Right lobe of liver (tissue), 6 donors: ENCODE data around the gene IQCN. TPM values are rescaled to one million over a fixed set of nuclear protein-coding genes. Genes with fewer than 3 reads are reported as not detected.

Source experiments
- ATAC-seq, 4 donors: fragments of 200-7000 bp; cut with Tn5 transposase; one replicate each; pipeline ENCODE4 v1.9.1; 2020; ENCODE audit warnings: mild to moderate bottlenecking in 4 of 4, moderate library complexity in 4 of 4
- DNase-seq, 3 donors: peaks; one replicate each; pipeline ENCODE4 v3.0.0-alpha.2; 2020
- H3K27ac ChIP-seq, 3 donors: fragments of 200-600 bp; one replicate each; pipeline ENCODE4 v1.8.0; 2022
- H3K27me3 ChIP-seq, 2 donors: fragments of 200-600 bp; one replicate each; pipeline ENCODE4 v1.8.0; 2022
- H3K36me3 ChIP-seq, 4 donors: fragments of 200-600 bp; sonication (generic) in 1 of 4; one replicate each; pipeline versions ENCODE4 v1.5.1 to v1.8.0; 2017 to 2022; ENCODE audit warnings: control low read depth in 1 of 4
- H3K4me1 ChIP-seq, 4 donors: fragments of 200-600 bp; sonication (generic) in 1 of 4; one replicate each; pipeline versions ENCODE4 v1.5.1 to v1.8.0; 2017 to 2022; ENCODE audit warnings: control low read depth in 1 of 4
- H3K4me3 ChIP-seq, 3 donors: fragments of 200-600 bp; one replicate each; pipeline ENCODE4 v1.8.0; 2022
- H3K9me3 ChIP-seq, 4 donors: fragments of 200-600 bp; sonication (generic) in 1 of 4; one replicate each; pipeline versions ENCODE4 v1.5.1 to v1.8.0; 2017 to 2022; ENCODE audit warnings: control low read depth in 1 of 4
- CTCF ChIP-seq, 4 donors: fragments of 200-600 bp in 3 of 4; fragments of 450-650 bp in 1 of 4; IDR thresholded peaks; one replicate each; pipeline versions ENCODE4 v1.5.1 to v1.8.0; 2016 to 2022; ENCODE audit warnings: antibody characterized with exemption in 4 of 4, mild to moderate bottlenecking in 2 of 4
- POLR2A ChIP-seq: fragments of 450-650 bp; IDR thresholded peaks from one replicate; pipeline ENCODE4 v1.6.1; 2017; ENCODE audit warnings: antibody characterized with exemption, mild to moderate bottlenecking
- WGBS: methylation state at CpG from one replicate; pipeline ENCODE4 v1.1.6; 2018; ENCODE audit warnings: low coverage, low lambda C conversion rate; ENCODE audit not compliant: insufficient coverage; ENCODE audit errors: missing lambda C conversion rate; 5-methylcytosine and 5-hydroxymethylcytosine counted together
- intact Hi-C, 2 donors: fragments of 100-400 bp; cut with DNase I; formaldehyde crosslinking; loops; one replicate each; pipeline versions ENCODE4 v1.11.2 to v1.14.1; 2022
- total RNA-seq, 6 experiments: library from RNA; depleted of rRNA in 2 of 6; stranded (reverse); fragments of >200 nt in 2 of 6; fragmentation: NEBNext Ultra II Directional in 3 of 6; extraction: Animal tissue kit (Norgen Biotek cat#: 25700) in 3 of 6; gene quantifications; one replicate each; pipeline versions ENCODE4 v1.1.0 to v1.2.4, GENCODE V29; 2016 to 2023
- donor health status: DM: no; HTN: yes; CAD: no.
- donor health status: DM: no; HTN: no; CAD: no.
- donor health status: DM: no; HTN: no; CAD: no.
- donor health status: DM: no; HTN: yes; CAD: no.
- donor health status: DM: no; HTN: yes; CAD: no.

The IQCN gene
- total RNA-seq, 6 experiments from 2014 or later: 0.82 to 5.3 (median 2.5) TPM

GRCh38 chr19:18306888-18307260 lies 32.6 kb upstream of the IQCN start:
- H3K27me3 ChIP-seq: no peaks in the 10 kb centered on the region
- ATAC-seq (no peak), DNase-seq (no peak)
- H3K4me1 ChIP-seq: peaks cover 0 to 40% (median 1%) of the 10 kb centered on the region in 4 donors
- WGBS: 76% methylated on average over 10 of the region's 14 CpGs
- H3K9me3 ChIP-seq: no peaks in the 10 kb centered on the region
- no peak overlapping the region for H3K27ac ChIP-seq
- TF ChIP-seq POLR2A (no peak), CTCF (IDR thresholded peaks at IDR 0.05) (no peak)
- intact Hi-C loops: no loop called here
- peaks cover 0 to 4% (median under 1%) of the 10 kb centered on the region in 4 donors for H3K36me3 ChIP-seq
- no peak overlapping the region for H3K4me3 ChIP-seq

- Histone ChIP-seq H3K27me3 (no peaks in the 10 kb centered on the region), H3K27ac (peak overlapping the region in 1 of 3 donors; percentile 95), H3K4me3 (no peak overlapping the region), H3K9me3 (no peaks in the 10 kb centered on the region), H3K4me1 (peaks cover 0 to 43% (median 2%) of the 10 kb centered on the region in 4 donors), H3K36me3 (peaks cover 0 to 4% (median under 1%) of the 10 kb centered on the region in 4 donors)
- TF ChIP-seq CTCF (IDR thresholded peaks at IDR 0.05) (no peak), POLR2A (no peak)
- ATAC-seq: no peak
- no peak for DNase-seq
- intact Hi-C loops: no loop called here
- 50% methylated on average over 1 of the region's 26 CpGs for WGBS
These were observed 32.1 kb upstream of the IQCN start for GRCh38 chr19:18306209-18306887.

- 23% methylated on average over 10 of the region's 29 CpGs for WGBS
- H3K27me3 ChIP-seq: no peaks in the 10 kb centered on the region
- H3K36me3 ChIP-seq: peaks cover 0 to 4% (median under 1%) of the 10 kb centered on the region in 4 donors
- H3K4me1 ChIP-seq: peaks cover 0 to 44% (median 5%) of the 10 kb centered on the region in 4 donors
- ATAC-seq (peak; percentile 66 to 75 (median 71)), DNase-seq (peak; percentile 87 to 90 (median 89))
- intact Hi-C loops: no loop called here
- peak overlapping the region; percentile 6 to 23 (median 21) for H3K4me3 ChIP-seq
- H3K27ac ChIP-seq: peak overlapping the region; percentile 91 to 95 (median 95)
- no peaks in the 10 kb centered on the region for H3K9me3 ChIP-seq
- TF ChIP-seq POLR2A (peak; percentile 77), CTCF (IDR thresholded peaks at IDR 0.05) (no peak)
These were observed 30.4 kb upstream of the IQCN start for GRCh38 chr19:18304458-18305310.

GRCh38 chr19:18304208-18304457 lies 29.9 kb upstream of the IQCN start:
- Histone ChIP-seq H3K9me3 (no peaks in the 10 kb centered on the region), H3K4me3 (no peak overlapping the region), H3K36me3 (peaks cover 0 to 4% (median 0%) of the 10 kb centered on the region in 4 donors), H3K4me1 (peaks cover 0 to 44% (median 5%) of the 10 kb centered on the region in 4 donors), H3K27me3 (no peaks in the 10 kb centered on the region), H3K27ac (peak overlapping the region; percentile 91 to 95 (median 95))
- intact Hi-C loops: no loop called here
- DNase-seq (peak in 2 of 3 donors; percentile 52 to 66), ATAC-seq (peak in 3 of 4 donors; percentile 3 to 12 (median 10))
- WGBS: 4% methylated on average over 2 of the region's 2 CpGs
- TF ChIP-seq POLR2A: no peak
- TF ChIP-seq CTCF (IDR thresholded peaks at IDR 0.05): no peak
